ENCODE data around the gene SDHA. TPM values are rescaled to one million over a fixed set of nuclear protein-coding genes. Genes with fewer than 3 reads are reported as not detected.

SDHA gene
- total and polyA plus RNA-seq, 2 of the 13 experiments (the other 11 are each of a cell fraction or from before 2014, with no cell fraction given), result 185 to 240 TPM

- H3K27me3 ChIP-seq (ENCODE audit: control insufficient read depth in 1 of 2, insufficient read depth in 2 of 2, low read length in 2 of 2), result no peaks in the 10 kb centered on the region
- no peak overlapping the region for H2AFZ ChIP-seq (ENCODE audit: low read length)
- H3K9ac ChIP-seq (ENCODE audit: insufficient read depth, low read depth, low read length), result no peak overlapping the region
- H3K9me3 ChIP-seq (ENCODE audit: low read length), result no peaks in the 10 kb centered on the region
- FAIRE-seq (no peak), DNase-seq (ENCODE audit: low spot score) (no peak), ATAC-seq (no peak)
- 66% methylated on average over 13 of the region's 17 CpGs for WGBS (ENCODE audit: low lambda C conversion rate)
- no peaks in the 10 kb centered on the region for H3K79me2 ChIP-seq (ENCODE audit: insufficient read depth, low read length)
- CTCF ChIA-PET (ENCODE audit: low intra/inter-chr PET ratio, low total read pairs), result no interaction called here
- 0 out of 5 replicates have a peak, but pooled peaks cover 0 to 1% of the 10 kb centered on the region in 2 experiments for H3K36me3 ChIP-seq (replicated peaks in 1 of 2; ENCODE audit: control insufficient read depth in 1 of 2, insufficient read depth in 2 of 2, low read length in 2 of 2)
- H3K4me1 ChIP-seq (ENCODE audit: insufficient read depth, low read length), result peaks cover 22% of the 10 kb centered on the region
- BruUV-seq (replicated peaks), result no TSS peak
- TF ChIP-seq HOXA5 (CRISPR knock-in tag; IDR thresholded peaks at IDR 0.05) (no peak), MEIS2 (CRISPR knock-in tag; IDR thresholded peaks at IDR 0.05) (no peak), NFKB2 (CRISPR knock-in tag; IDR thresholded peaks at IDR 0.05; ENCODE audit: borderline replicate concordance) (no peak), ZNF629 (CRISPR knock-in tag; conservative IDR thresholded peaks at IDR 0.05) (no peak), MEIS1 (CRISPR knock-in tag; IDR thresholded peaks at IDR 0.05; ENCODE audit: borderline replicate concordance) (no peak), ZNF720 (CRISPR knock-in tag; IDR thresholded peaks at IDR 0.05) (no peak), ZBTB10 (CRISPR knock-in tag; IDR thresholded peaks at IDR 0.05; ENCODE audit: borderline replicate concordance) (no peak), ZNF570 (CRISPR knock-in tag; IDR thresholded peaks at IDR 0.05; ENCODE audit: borderline replicate concordance) (no peak), RAD21 (CRISPR knock-in tag; IDR thresholded peaks at IDR 0.05) (no peak), JDP2 (CRISPR knock-in tag; IDR thresholded peaks at IDR 0.05; ENCODE audit: borderline replicate concordance) (no peak), ZSCAN22 (CRISPR knock-in tag; IDR thresholded peaks at IDR 0.05) (no peak), ZHX1 (CRISPR knock-in tag; IDR thresholded peaks at IDR 0.05; ENCODE audit: low read depth) (no peak), ZNF317 (CRISPR knock-in tag; IDR thresholded peaks at IDR 0.05) (no peak), CBFB (CRISPR knock-in tag; IDR thresholded peaks at IDR 0.05) (no peak)
- TF ChIP-seq, protein P1, sequence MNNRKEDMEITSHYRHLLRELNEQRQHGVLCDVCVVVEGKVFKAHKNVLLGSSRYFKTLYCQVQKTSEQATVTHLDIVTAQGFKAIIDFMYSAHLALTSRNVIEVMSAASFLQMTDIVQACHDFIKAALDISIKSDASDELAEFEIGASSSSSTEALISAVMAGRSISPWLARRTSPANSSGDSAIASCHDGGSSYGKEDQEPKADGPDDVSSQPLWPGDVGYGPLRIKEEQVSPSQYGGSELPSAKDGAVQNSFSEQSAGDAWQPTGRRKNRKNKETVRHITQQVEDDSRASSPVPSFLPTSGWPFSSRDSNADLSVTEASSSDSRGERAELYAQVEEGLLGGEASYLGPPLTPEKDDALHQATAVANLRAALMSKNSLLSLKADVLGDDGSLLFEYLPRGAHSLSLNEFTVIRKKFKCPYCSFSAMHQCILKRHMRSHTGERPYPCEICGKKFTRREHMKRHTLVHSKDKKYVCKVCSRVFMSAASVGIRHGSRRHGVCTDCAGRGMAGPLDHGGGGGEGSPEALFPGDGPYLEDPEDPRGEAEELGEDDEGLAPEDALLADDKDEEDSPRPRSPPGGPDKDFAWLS (CRISPR knock-in tag; IDR thresholded peaks at IDR 0.05; ENCODE audit: borderline replicate concordance), result no peak
- in situ Hi-C loops (cut with HindIII; ENCODE audit: extremely low pct_ligation_motif_present, low pct_unique_long_range_greater_than_20kb) (no loop called here), intact Hi-C loops (cut with micrococcal nuclease; ENCODE audit: unreplicated experiment) (no loop called here)
- H3K4me3 ChIP-seq (replicated peaks in 1 of 3; ENCODE audit: insufficient read depth in 1 of 3, low read depth in 2 of 3, low read length in 3 of 3), result no peak overlapping the region
- H3K4me2 ChIP-seq (ENCODE audit: low read depth, low read length), result no peak overlapping the region
- POLR2A ChIA-PET, result no interaction called here
- H3K27ac ChIP-seq (ENCODE audit: extremely low read length, insufficient read depth, low read length), result no peak overlapping the region
- no peaks in the 10 kb centered on the region for H4K20me1 ChIP-seq (ENCODE audit: insufficient read depth, low read length)
Observed at GRCh38 chr5:192970-193831, 24.9 kb upstream of the SDHA start.
